ENCODE results near the gene KDM2A. TPM values are rescaled to one million over a fixed set of nuclear protein-coding genes. Genes with fewer than 3 reads are reported as not detected.

KDM2A gene
- total RNA-seq, 1 experiment from 2014 or later = 120 TPM

DNA sequence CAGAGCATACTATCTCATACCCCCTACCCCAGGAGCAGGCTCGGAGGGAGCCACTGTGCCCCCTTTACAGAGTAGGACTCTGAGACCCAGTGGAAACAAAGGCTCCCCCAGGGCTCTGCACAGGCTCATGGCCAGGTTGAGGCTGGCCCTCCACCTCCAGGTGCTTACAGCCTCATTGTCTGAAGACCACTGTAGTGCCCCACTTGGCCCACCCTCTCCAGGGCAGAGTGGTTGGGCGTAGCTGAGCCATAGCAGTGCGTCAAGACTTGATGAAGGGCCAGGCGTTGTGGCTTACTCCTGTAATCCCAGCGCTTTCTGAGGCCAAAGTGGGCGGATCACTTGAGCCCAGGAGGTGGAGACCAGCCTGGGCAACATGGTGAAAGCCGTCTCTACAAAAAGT is 171.7 kb downstream of the KDM2A start:
- no peaks in the 10 kb centered on the region for H4K20me1 ChIP-seq (ENCODE audit: insufficient read depth)
- intact Hi-C loops (cut with micrococcal nuclease; ENCODE audit: unreplicated experiment) = no loop called here
- H3K9me3 ChIP-seq (ENCODE audit: insufficient read depth, low read depth) = peaks cover 4% of the 10 kb centered on the region
- H3K27ac ChIP-seq = no peak overlapping the region
- H2AFZ ChIP-seq = no peak overlapping the region
- H3K4me3 ChIP-seq = 0 out of 2 replicates have a peak overlapping the region, but pooled peaks have one; percentile 81
- no peak for DNase-seq
- H3K79me2 ChIP-seq (ENCODE audit: low read depth) = peaks cover 51% of the 10 kb centered on the region
- peak overlapping the region; percentile 98 for H3K4me2 ChIP-seq
- peaks cover 54% of the 10 kb centered on the region for H3K4me1 ChIP-seq (replicated peaks; ENCODE audit: insufficient read depth)
- no peaks in the 10 kb centered on the region for H3K27me3 ChIP-seq (ENCODE audit: insufficient read depth, low read depth)
- TF ChIP-seq, protein P1, sequence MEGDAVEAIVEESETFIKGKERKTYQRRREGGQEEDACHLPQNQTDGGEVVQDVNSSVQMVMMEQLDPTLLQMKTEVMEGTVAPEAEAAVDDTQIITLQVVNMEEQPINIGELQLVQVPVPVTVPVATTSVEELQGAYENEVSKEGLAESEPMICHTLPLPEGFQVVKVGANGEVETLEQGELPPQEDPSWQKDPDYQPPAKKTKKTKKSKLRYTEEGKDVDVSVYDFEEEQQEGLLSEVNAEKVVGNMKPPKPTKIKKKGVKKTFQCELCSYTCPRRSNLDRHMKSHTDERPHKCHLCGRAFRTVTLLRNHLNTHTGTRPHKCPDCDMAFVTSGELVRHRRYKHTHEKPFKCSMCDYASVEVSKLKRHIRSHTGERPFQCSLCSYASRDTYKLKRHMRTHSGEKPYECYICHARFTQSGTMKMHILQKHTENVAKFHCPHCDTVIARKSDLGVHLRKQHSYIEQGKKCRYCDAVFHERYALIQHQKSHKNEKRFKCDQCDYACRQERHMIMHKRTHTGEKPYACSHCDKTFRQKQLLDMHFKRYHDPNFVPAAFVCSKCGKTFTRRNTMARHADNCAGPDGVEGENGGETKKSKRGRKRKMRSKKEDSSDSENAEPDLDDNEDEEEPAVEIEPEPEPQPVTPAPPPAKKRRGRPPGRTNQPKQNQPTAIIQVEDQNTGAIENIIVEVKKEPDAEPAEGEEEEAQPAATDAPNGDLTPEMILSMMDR (conservative IDR thresholded peaks at IDR 0.05) = no peak
- TF ChIP-seq EZH2 (IDR thresholded peaks at IDR 0.05; ENCODE audit: low read depth) = no peak
- ChIA-PET CTCF (no interaction called here), POLR2A (ENCODE audit: unreplicated experiment) (no interaction called here)
- peaks cover 35% of the 10 kb centered on the region for H3K36me3 ChIP-seq (ENCODE audit: low read depth)
- no TSS peak for BruUV-seq (replicated peaks)
- no peaks in the 10 kb centered on the region for H3K9me2 ChIP-seq (ENCODE audit: insufficient read depth)
- H3F3A ChIP-seq (ENCODE audit: insufficient read depth, low read depth) = peaks cover 62% of the 10 kb centered on the region

DNA sequence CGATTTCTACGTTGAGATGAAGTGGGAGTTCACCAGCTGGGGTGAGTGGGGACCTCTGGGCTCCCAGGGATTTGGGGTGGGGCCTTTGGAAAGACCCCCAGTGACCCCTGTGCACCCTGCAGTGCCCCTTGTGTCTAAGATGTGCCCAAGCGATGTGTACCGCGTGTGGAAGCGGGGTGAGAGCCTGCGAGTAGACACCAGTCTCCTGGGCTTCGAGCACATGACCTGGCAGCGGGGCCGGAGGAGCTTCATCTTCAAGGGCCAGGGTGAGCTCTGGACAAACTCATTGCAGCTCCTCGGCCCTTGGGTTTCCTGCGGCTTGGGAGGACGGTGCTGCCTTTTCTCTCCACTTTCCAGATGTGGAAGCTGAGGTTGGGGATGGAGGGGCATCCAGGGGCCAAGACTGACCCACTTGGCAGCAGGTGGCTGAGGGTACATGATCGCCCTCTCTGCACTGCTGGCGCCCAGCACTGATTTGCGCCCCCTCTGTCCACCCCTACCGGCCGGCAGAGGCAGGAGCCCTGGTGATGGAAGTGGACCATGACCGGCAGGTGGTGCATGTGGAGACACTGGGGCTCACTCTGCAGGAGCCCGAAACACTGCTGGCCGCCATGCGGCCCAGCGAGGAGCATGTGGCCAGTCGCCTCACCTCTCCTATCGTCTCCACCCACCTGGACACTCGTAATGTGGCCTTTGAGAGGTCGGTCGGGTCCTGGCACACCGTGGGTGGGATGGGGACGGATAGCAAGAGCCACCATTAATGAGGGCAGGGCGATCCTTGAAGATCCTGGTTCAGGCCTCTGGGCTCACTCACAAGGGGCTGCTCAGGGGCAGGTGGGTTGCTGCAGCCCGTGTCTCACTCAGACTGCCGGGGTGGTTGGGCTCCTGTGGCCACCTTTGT is 172.7 kb downstream of the KDM2A start:
- POLR2A ChIA-PET (ENCODE audit: unreplicated experiment) = no interaction called here
- no peak overlapping the region for H2AFZ ChIP-seq
- CTCF ChIA-PET = no interaction called here
- H3K9me2 ChIP-seq (ENCODE audit: insufficient read depth) = no peaks in the 10 kb centered on the region
- peaks cover 54% of the 10 kb centered on the region for H3K4me1 ChIP-seq (replicated peaks; ENCODE audit: insufficient read depth)
- peaks cover 41% of the 10 kb centered on the region for H3K36me3 ChIP-seq (ENCODE audit: low read depth)
- H4K20me1 ChIP-seq (ENCODE audit: insufficient read depth) = no peaks in the 10 kb centered on the region
- H3K27ac ChIP-seq = peak overlapping the region; percentile 67
- intact Hi-C loops (cut with micrococcal nuclease; ENCODE audit: unreplicated experiment) = no loop called here
- peaks cover 8% of the 10 kb centered on the region for H3K9me3 ChIP-seq (ENCODE audit: insufficient read depth, low read depth)
- H3K27me3 ChIP-seq (ENCODE audit: insufficient read depth, low read depth) = no peaks in the 10 kb centered on the region
- peaks cover 61% of the 10 kb centered on the region for H3K79me2 ChIP-seq (ENCODE audit: low read depth)
- H3K4me3 ChIP-seq = no peak overlapping the region
- TF ChIP-seq, protein P1 (conservative IDR thresholded peaks at IDR 0.05) = no peak
- no peak for TF ChIP-seq EZH2 (IDR thresholded peaks at IDR 0.05; ENCODE audit: low read depth)
- DNase-seq = no peak
- BruUV-seq (replicated peaks) = no TSS peak
- peak overlapping the region; percentile 60 for H3K4me2 ChIP-seq
- H3F3A ChIP-seq (ENCODE audit: insufficient read depth, low read depth) = peaks cover 63% of the 10 kb centered on the region

DNA sequence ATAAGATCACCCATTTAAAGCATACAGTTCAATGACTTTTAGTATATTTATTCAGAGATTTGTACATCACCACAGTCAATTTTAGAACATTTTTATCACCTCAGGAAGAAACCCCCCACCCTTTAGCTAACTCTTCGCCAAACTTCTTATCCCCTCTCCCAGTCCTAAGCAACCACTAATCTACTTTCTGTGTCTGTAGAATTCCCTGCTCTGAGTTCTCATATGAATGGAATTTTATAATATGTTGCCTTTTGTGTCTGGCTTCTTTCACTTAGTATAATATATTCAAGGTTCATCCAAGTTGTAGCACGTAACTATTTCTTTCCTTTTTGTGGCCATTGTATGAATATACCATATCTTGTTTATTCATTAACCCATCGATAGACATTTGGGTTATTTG is 173.6 kb downstream of the KDM2A start:
- no peak for DNase-seq
- Histone ChIP-seq H3K4me3 (peak overlapping the region; percentile 0; the same call in 1 of the 2 replicates), H3K4me1 (replicated peaks; ENCODE audit: insufficient read depth) (peaks cover 45% of the 10 kb centered on the region), H3K9me3 (ENCODE audit: insufficient read depth, low read depth) (peaks cover 8% of the 10 kb centered on the region), H3K36me3 (ENCODE audit: low read depth) (peaks cover 45% of the 10 kb centered on the region), H3F3A (ENCODE audit: insufficient read depth, low read depth) (peaks cover 53% of the 10 kb centered on the region), H4K20me1 (ENCODE audit: insufficient read depth) (no peaks in the 10 kb centered on the region), H3K27me3 (ENCODE audit: insufficient read depth, low read depth) (no peaks in the 10 kb centered on the region), H3K4me2 (peak overlapping the region; percentile 60), H3K79me2 (ENCODE audit: low read depth) (peaks cover 62% of the 10 kb centered on the region), H3K27ac (peak overlapping the region; percentile 67), H3K9me2 (ENCODE audit: insufficient read depth) (no peaks in the 10 kb centered on the region), H2AFZ (no peak overlapping the region)
- TF ChIP-seq EZH2 (IDR thresholded peaks at IDR 0.05; ENCODE audit: low read depth) = no peak
- TF ChIP-seq, protein P1 (conservative IDR thresholded peaks at IDR 0.05) = no peak
- intact Hi-C loops (cut with micrococcal nuclease; ENCODE audit: unreplicated experiment) = no loop called here
- no TSS peak for BruUV-seq (replicated peaks)
- ChIA-PET CTCF (interaction anchor here (1.0 kb wide), 1 partner anchor 11 kb away, joined by 4 read pairs; the partner anchor contains the start of gene SSH3), POLR2A (ENCODE audit: unreplicated experiment) (interaction anchor here (0.7 to 0.8 kb wide), 2 partner anchors 10 to 237 kb away, joined by 4 to 13 read pairs; partner anchors contain the start of gene SSH3)
